ENCODE data around the gene NOX1. TPM values are rescaled to one million over a fixed set of nuclear protein-coding genes. Genes with fewer than 3 reads are reported as not detected.
A peak's percentile ranks its signal among the peaks of the same experiment; 100 is the strongest.

NOX1 gene
- total and polyA plus RNA-seq, 2 of the 13 experiments (the other 11 are each of a cell fraction or from before 2014, with no cell fraction given), result 0.07 TPM; not detected in 1

DNA sequence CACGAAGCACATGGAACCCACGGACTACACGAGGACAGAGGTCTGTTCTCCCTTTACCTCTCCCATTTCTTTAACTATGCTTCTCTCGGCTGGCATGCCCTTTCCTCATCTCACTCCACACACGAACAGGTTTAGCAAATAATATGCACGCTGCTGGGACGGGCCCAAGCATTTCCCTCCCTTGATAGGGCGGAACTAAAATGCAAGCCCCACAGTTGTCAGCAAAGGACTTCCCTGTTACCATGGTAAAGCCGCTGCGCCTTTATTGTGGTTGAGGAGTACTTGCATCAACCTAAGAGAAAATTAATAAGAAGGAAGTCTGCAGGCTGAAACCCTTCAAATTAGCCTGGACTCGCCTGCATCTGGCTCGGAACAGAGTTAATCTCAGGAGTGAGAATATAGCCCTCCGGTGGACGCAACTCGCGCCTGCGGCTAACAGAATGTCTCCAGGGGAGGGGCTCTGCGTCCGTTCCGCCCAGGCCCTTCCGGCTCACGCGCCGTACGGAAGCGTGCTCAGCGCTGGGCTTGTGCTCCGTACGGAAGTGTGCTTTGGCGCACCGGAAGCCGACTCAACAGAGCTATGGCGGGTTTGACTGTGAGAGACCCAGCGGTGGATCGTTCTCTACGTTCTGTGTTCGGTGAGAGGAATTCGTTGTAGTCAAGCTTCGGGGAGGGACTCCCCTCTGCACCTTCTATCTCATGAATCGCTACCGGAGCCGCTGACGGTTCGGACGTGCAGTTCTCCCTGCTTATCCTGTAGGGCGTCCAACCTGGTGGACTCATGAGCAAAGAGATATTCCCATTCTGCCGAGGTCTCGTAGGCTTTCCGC is 54.1 kb downstream of the NOX1 start, which contains the start of gene CSTF2 (continued):
- TF ChIP-seq RARA (CRISPR knock-in tag; IDR thresholded peaks at IDR 0.05) (no peak), ZNF781 (CRISPR knock-in tag; IDR thresholded peaks at IDR 0.05; ENCODE audit: borderline replicate concordance, not compliant biosample characterization) (no peak), SMAD9 (CRISPR knock-in tag; IDR thresholded peaks at IDR 0.05) (no peak), MLX (CRISPR knock-in tag; IDR thresholded peaks at IDR 0.05) (no peak), ZXDC (CRISPR knock-in tag; IDR thresholded peaks at IDR 0.05) (no peak), SP1 (IDR thresholded peaks at IDR 0.05) (no peak), SP1 (CRISPR knock-in tag; IDR thresholded peaks at IDR 0.05) (no peak), MLLT10 (CRISPR knock-in tag; IDR thresholded peaks at IDR 0.05) (no peak), BHLHE40 (IDR thresholded peaks at IDR 0.05; ENCODE audit: low read length) (0 out of 2 replicates have a peak, but pooled peaks have one; percentile 44), CREB1 (IDR thresholded peaks at IDR 0.05) (no peak), CREB1 (CRISPR knock-in tag; IDR thresholded peaks at IDR 0.05) (peak; percentile 34; the same call in 1 of the 2 replicates), ZNF770 (CRISPR knock-in tag; IDR thresholded peaks at IDR 0.05) (no peak), ZMYM2 (CRISPR knock-in tag; IDR thresholded peaks at IDR 0.05) (no peak), KLF9 (CRISPR knock-in tag; IDR thresholded peaks at IDR 0.05; ENCODE audit: low read depth) (no peak), ZNF503 (CRISPR knock-in tag; IDR thresholded peaks at IDR 0.05) (no peak)
- TF ChIP-seq, protein P1, sequence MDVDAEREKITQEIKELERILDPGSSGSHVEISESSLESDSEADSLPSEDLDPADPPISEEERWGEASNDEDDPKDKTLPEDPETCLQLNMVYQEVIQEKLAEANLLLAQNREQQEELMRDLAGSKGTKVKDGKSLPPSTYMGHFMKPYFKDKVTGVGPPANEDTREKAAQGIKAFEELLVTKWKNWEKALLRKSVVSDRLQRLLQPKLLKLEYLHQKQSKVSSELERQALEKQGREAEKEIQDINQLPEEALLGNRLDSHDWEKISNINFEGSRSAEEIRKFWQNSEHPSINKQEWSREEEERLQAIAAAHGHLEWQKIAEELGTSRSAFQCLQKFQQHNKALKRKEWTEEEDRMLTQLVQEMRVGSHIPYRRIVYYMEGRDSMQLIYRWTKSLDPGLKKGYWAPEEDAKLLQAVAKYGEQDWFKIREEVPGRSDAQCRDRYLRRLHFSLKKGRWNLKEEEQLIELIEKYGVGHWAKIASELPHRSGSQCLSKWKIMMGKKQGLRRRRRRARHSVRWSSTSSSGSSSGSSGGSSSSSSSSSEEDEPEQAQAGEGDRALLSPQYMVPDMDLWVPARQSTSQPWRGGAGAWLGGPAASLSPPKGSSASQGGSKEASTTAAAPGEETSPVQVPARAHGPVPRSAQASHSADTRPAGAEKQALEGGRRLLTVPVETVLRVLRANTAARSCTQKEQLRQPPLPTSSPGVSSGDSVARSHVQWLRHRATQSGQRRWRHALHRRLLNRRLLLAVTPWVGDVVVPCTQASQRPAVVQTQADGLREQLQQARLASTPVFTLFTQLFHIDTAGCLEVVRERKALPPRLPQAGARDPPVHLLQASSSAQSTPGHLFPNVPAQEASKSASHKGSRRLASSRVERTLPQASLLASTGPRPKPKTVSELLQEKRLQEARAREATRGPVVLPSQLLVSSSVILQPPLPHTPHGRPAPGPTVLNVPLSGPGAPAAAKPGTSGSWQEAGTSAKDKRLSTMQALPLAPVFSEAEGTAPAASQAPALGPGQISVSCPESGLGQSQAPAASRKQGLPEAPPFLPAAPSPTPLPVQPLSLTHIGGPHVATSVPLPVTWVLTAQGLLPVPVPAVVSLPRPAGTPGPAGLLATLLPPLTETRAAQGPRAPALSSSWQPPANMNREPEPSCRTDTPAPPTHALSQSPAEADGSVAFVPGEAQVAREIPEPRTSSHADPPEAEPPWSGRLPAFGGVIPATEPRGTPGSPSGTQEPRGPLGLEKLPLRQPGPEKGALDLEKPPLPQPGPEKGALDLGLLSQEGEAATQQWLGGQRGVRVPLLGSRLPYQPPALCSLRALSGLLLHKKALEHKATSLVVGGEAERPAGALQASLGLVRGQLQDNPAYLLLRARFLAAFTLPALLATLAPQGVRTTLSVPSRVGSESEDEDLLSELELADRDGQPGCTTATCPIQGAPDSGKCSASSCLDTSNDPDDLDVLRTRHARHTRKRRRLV (CRISPR knock-in tag; IDR thresholded peaks at IDR 0.05), result no peak
